NCI-H1436 treated with DMSO at 0.1 percent for 48 hours (cell line): Measurements from ENCODE around the gene RING1.
A peak's percentile ranks its signal among the peaks of the same experiment; 100 is the strongest.
"Not testable (repeated sequence)": the region's sequence is repeated elsewhere in the genome, so short reads cannot be mapped to it uniquely, and the experiment has no call there.

Experiments used
- DNase-seq: peaks from one replicate; lab custom pipeline; 2025; lab: John Stamatoyannopoulos, UW

Gene RING1

DNA sequence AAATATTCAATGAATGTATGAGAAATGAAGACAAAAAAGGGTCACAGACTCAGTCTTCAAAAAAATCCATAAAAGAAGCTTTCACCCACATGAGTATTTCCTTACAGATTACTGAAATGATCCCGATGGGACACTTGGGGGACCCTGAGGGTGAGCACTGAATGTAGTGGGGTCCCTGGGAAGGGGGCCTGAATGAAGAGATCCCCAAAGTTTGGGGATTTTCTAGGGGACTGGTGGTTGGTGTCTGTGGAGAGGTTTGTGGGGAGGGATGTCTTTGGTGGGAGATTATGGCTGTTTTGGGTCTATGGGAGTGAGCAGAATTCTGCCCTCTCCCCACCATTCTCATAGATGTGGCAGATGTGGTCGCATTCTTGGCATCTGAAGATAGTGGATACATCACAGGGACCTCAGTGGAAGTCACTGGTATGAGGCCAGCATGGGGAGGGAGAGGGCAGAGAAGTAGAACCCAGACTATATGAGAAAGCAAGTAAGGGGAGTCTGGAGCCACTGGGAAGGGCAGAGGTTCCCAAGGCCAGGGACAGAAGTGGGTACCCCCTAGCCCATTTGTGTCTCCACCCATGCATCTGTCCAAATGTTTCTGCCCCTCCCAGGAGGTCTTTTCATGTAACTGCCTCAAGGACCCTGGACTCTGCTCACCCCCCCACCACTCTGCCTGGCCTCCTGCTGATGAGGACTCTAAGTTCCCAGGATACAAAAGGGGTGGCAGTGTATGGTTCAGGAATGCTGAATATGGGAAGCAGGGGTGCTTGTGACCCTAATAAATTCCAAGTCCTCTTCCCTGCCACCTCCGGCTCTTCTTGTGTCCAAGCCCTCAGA lies 2.1 kb upstream of the RING1 start:
- DNase-seq, result no peak

DNA sequence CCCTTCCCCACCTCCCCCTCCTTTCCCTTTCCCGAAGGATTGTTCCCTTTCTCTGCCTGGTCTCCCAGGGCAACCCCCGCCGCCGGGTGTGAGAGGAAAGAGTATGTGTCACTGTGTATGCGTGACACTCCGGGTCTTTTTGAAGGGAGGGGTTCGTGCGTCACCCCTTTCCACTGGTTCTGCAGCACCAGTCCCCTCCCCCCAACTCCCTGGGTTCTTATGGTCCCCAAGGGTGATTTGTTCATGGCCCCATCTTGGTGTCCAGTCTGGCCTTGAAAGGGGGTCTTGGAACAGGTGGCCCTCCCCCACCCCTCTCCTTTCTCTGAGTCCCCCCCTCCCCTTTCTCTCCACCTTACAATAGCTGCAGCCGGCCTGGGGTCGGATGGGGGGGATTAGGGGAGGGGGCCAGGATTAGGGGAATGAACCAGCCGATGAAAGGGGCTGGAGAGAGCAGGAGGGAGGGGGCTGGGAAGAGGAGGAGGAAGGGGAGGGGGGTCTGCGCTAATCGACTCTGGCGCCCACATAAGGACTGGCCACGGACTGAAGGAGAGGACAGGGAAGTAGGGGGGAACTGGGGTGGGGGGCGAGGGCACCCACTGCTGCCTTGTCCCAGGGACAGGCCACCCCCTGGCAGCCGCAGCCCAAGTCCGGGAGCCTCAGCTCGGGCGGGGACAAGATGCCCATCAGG lies 1.3 kb upstream of the RING1 start:
- DNase-seq, result no peak

DNA sequence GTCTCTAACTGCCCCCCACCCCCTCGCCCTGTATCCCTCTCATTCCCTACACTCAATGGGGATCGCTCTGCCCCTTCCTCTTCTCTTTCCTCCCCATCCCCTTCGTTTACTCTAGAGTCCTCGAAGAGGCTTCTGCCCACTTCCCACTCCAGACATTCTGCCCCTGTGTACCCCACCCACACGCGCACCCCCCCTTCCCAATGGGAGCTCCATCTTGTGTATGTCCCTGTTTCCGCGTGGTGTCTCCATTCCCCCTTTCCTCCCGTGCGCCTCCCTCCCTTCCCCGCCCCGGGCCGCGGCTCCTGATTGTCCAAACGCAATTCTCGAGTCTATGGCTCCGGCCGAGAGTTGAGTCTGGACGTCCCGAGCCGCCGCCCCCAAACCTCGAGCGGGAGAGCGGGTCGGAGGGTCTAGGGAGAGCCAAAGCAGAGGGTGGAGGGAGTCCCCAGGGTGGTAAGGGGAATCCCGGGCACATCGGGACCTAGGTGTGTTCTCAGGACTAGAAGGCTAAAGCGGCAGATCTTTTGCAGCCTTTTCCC lies 679 bp upstream of the RING1 start:
- DNase-seq, result no peak

DNA sequence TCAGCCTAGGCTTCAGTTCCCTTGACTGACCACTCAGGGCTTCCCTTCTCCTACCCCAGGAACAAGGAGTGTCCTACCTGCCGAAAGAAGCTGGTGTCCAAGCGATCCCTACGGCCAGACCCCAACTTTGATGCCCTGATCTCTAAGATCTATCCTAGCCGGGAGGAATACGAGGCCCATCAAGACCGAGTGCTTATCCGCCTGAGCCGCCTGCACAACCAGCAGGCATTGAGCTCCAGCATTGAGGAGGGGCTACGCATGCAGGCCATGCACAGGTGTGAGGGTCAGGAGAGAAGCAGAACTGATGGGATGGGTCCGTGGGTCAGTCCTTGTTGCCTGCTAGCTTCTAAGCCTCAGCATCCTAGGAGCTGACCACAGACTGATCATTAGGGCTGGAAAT lies 1.6 kb downstream of the RING1 start:
- no peak for DNase-seq

DNA sequence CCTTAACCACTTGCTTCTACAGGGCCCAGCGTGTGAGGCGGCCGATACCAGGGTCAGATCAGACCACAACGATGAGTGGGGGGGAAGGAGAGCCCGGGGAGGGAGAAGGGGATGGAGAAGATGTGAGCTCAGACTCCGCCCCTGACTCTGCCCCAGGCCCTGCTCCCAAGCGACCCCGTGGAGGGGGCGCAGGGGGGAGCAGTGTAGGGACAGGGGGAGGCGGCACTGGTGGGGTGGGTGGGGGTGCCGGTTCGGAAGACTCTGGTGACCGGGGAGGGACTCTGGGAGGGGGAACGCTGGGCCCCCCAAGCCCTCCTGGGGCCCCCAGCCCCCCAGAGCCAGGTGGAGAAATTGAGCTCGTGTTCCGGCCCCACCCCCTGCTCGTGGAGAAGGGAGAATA lies 2.8 kb downstream of the RING1 start:
- no peak for DNase-seq

DNA sequence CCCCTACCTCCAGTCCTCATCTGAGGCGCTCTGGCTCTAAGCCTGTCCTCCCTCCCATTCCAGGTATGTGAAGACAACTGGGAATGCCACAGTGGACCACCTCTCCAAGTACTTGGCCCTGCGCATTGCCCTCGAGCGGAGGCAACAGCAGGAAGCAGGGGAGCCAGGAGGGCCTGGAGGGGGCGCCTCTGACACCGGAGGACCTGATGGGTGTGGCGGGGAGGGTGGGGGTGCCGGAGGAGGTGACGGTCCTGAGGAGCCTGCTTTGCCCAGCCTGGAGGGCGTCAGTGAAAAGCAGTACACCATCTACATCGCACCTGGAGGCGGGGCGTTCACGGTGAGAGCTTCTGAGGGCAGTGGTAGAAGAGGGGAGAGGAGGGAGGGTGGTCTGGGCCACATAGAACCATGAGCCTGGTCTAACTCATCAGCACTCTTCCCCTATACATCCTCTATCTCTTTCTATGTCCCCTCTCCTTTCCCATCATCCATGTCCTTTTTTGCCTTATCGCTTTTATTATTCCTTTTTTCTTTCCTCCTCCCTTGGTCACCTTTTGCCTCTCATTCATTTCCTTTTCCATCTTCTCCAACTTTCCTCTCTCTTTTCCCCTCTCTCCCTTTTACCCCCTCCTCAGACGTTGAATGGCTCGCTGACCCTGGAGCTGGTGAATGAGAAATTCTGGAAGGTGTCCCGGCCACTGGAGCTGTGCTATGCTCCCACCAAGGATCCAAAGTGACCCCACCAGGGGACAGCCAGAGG lies 3.5 kb downstream of the RING1 start:
- DNase-seq, result no peak

DNA sequence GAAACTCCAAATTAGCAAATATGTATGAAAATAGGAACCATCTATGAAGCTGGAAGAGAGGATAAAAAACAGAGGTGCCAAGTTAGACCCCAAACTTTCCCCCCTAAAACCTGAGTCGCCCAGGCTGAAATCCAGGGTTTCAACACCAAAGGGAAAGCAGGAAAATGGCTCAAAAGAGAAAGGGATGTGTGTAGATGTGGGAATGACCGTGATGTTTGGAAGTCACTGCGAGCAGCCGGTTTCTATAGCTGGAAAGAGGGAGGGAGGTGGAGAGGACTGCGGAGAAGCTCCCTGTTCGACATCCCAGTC lies 4.5 kb downstream of the RING1 start:
- no peak for DNase-seq

DNA sequence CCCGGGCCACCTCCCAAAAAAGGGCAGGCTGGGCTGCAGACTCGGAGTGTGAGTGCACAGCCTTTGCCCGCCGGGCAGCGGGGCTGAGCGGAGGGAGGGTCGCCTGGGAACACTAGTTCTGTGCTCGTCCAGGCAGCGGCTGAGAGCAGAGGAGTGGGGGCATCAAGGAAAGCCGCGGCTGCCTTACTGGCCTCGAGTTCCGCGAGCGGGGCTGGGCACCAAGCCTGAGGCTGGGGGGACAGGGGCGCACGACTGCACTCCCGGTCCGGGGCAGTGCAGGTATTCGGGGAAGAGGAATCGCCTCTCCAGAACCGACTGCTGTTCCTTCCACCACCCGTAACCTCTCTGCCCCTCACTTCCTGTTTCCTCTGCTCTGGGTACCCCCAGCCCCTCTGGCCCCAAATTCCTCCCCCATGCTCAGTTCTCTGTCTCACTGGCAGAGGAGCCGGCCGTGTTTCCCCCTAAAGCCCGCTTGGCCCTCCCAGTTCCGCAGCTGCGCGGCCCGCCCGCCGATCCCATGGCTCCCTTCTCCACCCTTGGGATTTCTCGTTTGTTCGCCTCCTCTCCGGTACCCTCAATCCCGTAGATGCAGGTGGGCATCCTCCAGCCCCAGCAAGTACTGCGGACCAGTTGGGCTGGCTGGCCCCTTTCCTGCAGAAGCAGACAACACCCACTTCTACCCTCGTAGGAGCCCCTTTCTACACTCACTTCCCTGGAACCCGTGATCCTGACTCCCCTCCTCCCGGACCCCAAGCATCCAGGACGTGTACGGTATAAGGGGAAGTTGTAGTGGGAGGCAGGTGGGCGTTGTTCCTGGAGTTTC lies 5.1 kb downstream of the RING1 start:
- no peak for DNase-seq

DNA sequence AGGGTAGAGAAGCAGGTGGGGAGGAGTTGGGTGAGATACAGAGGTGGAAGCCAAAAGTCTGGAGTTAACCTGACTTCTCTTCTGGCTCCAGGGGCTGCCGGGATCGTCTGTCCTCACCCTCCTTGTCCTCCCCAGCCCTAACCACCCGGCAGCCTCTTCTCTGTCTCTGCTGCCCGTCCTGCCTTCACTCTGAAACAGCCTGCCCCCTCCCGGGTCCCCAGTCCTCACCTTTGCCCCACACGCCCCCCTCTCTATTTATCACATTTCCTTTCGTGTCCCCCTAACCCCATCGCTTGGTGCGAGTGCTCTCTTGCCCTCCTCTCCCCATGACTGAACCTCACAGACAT lies 5.7 kb downstream of the RING1 start:
- no peak for DNase-seq

DNA sequence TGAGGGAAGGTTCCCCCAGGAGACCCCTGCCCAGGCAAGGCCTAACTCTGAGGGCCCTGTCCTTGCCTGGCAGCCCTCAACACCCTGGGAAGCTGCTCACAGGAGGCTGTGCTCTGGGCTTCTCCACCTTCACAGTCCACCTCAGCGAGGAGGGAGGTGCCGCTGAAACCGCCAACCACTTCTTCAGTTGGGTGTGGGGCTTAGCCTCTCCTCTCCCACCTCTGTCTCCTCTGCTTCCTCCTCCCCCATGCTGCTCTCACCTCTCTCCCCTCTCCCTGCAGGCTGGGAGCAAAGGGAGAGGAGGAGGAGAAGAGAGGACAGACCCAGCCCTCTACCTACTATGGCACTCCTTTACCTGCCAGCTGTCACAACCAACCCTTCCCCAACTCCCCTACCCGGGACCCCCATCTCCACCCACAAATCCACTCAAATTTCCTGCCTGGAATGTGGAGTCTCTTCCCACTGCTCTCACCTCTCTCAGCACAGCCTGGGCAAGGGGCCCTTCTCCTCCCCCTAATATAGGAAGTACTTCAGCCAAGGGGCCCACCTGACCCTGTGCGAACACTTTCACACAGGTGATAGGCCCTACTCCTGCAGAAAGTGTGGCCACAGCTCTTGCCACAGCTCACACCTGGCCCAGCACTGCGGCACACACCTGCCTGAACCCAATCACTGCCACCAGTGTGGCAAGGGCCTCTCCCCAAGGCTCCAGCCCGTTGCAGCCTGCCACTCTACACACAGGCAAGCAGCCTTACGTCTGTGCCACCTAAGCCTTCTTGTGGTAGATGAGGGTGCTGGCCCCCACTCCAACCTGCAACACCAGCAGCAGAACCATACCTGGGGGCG lies 7.2 kb downstream of the RING1 start:
- no peak for DNase-seq

DNA sequence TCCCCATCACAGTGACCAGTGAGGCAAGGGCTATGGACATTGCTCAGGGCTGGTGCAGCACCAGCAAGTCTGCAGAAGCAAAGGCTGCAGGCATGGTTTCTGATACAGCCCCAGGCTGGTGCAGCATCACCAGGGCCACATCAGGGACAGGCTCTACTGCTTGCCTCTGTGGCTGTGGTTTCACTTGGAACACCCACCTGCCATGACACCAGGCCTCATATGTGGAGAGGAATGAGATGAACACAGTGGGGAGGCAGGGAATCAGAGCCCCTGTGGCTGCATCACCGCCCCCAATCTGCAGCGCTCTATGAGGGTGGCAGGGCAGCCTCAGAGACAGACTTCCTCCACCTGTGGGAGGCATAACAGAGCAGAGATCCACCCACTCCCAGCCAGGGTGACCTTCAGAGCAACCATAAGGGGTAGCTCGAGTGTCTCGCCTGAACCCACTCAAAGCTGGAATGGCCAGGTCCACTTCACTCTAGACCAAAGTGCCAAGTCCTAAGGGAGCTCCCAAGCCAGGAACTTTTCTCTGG lies 7.9 kb downstream of the RING1 start:
- DNase-seq, result no peak

DNA sequence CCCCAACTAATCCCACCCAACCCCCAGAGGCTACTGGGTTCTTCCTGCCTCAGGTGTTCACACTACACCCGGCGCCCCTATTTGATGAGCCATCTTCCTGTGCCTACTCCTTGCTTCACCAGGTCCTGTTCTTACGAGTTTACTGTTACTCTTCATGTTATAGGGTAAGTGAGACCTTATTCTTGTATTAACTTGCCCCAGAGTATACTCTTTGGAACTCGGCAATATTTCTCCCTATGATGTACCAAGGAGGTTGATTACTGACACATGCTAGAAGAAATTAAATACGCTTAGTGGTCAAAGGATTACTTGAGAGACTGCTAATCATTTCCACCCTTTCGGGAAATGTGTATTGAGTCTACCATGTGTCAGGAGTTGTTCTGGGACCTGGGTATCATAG lies 8.9 kb downstream of the RING1 start:
- DNase-seq, result no peak

DNA sequence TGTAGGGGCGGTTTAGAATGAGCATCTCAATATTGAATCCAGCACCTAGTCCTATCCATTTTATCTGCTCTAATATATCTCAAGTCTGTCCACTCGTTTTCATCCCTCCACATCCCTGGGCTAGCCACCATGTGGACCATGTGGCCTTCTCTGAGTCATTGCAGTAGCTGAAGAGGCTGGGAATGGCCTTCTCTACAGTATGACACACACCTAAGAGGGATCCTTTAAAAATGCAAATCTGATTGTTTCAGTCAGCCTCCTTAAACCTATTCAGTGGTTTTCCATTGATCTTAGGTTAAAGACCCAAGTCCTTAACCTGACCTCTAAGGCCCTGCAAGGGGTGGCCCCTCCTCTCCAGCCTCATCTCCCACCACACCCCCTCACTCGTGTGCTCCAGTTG lies 9.4 kb downstream of the RING1 start:
- no peak for DNase-seq

DNA sequence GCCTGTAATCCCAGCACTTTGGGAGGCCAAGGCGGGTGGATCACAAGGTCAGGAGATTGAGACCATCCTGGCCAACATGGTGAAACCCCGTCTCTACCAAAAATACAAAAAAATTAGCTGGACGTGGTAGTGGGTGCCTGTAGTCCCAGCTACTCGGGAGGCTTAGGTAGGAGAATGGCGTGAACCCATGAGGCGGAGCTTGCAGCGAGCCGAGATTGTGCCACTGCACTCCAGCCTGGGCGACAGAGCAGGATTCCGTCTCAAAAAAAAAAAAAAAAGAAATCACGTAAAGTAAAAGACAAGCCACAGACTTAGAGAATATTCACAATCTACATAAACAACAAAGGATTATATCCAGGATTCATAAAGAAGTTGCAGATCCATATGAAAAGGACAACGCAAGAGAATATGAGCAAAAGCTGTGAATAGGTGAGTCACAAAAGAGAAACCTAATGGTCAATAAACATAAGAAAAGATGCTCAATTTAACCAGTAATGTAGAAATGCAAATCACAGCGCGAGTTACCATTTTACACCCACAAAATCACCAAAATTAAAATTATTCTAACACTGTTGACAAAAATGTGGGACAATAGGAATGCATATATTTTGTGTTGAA lies 18.3 kb downstream of the RING1 start:
- not testable (repeated sequence) for DNase-seq

DNA sequence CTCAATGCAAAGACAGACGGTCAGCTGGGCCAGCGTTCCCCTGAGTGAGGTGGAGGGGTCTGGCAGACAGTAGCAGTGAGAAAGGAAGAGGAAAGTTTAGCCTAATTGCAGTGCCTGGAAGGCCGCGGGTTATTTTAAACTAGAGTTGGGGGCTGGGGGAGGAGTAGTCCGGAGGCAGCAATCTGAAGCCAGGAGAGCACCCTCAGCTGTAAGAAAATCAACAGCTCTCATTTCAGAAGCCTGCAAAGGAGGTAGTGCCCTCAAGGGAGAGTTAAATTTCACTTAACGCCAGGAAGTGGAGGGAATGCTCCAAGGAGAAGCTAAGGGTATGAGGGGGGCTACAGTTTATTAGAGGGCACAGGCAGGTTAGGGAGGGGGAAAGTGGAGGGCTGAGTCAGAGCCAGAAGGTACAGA lies 26.9 kb downstream of the RING1 start:
- peak; percentile 48 for DNase-seq

DNA sequence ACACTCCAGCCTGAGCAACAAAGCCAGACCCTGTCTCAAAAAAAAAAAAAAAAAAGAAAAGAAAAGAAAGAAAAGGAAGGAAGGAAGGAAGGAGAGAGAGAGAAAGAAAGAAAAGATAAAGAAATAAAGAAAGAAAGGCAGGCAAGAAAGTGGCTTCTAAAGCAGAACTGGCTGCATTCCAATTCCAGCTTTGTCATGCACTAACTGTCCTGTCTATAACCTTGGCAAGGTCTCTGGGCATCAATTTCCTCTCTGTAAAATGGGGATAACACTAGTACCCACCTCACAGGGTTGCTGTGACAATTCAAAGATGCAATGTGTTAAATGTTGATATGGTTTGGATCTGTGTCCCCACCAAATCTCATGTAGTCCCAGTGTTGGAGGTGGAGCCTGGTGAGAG lies 28.0 kb downstream of the RING1 start:
- DNase-seq, result no peak

DNA sequence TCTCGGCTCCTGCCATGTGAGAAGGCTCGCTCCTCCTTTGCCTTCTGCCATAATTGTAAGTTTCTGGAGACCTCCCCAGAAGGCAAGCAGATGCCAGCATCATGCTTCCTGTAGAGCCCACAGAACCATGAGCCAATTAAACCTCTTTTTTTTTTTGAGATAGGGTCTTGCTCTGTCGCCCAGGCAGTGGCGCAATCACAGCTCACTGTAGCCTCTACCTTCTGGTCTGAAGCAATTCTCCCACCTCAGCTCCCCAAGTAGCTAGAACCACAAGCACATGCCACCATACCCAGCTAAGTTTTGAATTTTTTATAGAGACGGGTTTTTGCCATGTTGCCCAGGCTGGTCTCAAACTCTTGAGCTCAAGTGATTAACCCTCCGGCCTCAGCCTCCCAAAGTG lies 28.6 kb downstream of the RING1 start:
- DNase-seq, result no peak

DNA sequence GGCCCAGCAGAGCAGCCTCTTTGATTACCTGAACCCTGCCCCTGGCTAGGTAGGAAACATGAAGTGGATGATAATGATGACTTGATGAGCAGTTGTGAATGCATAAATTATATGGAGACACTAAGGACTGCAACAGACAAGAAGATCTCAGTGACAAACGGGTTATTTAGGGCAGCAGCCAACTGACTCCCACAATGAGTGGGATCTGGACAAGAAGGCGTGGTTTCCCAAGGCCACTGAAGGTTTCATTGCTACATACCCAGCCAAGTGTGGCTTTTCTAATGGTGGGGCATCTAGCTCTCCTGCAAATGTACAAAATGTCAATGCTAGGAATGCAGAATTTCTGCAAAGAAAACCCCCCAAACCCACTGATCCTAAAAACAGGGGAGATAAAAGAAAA lies 29.4 kb downstream of the RING1 start:
- no peak for DNase-seq

DNA sequence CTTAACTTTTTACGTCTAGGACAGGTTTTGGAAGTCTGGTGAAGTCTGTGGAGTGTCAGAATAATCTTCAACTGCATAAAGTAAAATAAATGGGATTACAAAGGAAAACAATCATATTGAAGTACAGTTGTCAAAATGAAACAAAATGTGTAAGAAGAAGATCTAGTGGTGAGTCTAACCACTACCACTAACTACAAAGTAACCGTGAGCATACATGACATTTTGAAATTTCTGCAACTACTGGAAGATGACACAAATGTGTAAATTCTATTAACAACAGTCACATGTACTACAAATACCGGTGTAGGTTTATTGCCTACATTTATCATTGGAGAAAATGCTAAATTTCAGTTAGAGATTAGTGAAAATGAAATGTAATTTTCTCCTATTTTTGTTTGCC lies 33.7 kb downstream of the RING1 start:
- no peak for DNase-seq

DNA sequence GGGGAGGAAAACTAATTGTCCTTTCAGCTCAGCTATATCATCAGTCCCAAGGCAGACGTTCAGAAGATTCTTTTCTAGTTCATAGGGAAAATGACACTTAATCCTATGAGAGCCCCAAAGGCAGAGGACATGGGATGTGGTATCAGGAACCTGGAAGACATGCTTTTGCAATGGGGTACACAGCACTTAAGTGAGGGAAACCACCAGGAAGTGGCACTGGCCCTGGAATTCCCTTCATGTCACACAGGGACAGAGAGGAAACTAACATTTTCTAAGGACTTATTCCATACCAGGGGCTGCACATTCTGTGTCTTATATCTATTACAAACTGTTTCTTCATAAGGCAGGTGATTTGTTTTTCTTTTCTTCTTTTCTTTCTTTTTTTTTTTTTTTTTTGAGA lies 35.2 kb downstream of the RING1 start:
- DNase-seq, result no peak
